Stimulated activated CD4-positive, alpha-beta T cell treated with anti-CD3 and anti-CD28 coated beads, Interleukin-4, amount 100 ng/mL, for 24 hours (primary cell): ENCODE measurements around the gene CADM2.

Source experiments
- DNase-seq: peaks from one replicate; pipeline ENCODE4 v3.0.0-alpha.2; 2020

CADM2 gene

GRCh38 chr3:86046436-86047136, 1087.8 kb downstream of the CADM2 start:
- no peak for DNase-seq

- DNase-seq: no peak
These were observed 1088.4 kb downstream of the CADM2 start for GRCh38 chr3:86047161-86047560.

- DNase-seq: no peak
These were observed 1092.3 kb downstream of the CADM2 start for GRCh38 chr3:86051058-86051457.

GRCh38 chr3:86056032-86056431, 1097.2 kb downstream of the CADM2 start:
- no peak for DNase-seq

- no peak for DNase-seq
These were observed 1098.2 kb downstream of the CADM2 start for GRCh38 chr3:86056962-86057361.

- DNase-seq: no peak
These were observed 1115.0 kb downstream of the CADM2 start for GRCh38 chr3:86073799-86074198.

GRCh38 chr3:86087160-86087871, 1128.5 kb downstream of the CADM2 start:
- DNase-seq: no peak

GRCh38 chr3:86104154-86104553, 1145.4 kb downstream of the CADM2 start:
- no peak for DNase-seq

- no peak for DNase-seq
These were observed 1150.6 kb downstream of the CADM2 start for GRCh38 chr3:86109434-86109833.
